Neural cell (in vitro differentiated cells): ENCODE data around the gene PBXIP1. TPM values are rescaled to one million over a fixed set of nuclear protein-coding genes. Genes with fewer than 3 reads are reported as not detected.
"Not testable (repeated sequence)": the region's sequence is repeated elsewhere in the genome, so short reads cannot be mapped to it uniquely, and the experiment has no call there.

Source experiments
- H2AFZ ChIP-seq: fragments of 200-600, 300-800 bp; sonication (generic), shearing (Covaris generic); 2 replicates; pipeline ENCODE4 v1.6.0; 2014; ENCODE audit warnings: low read depth, mild to moderate bottlenecking, antibody characterized with exemption, low read length, moderate library complexity
- H3F3A ChIP-seq: fragments of 200-600 bp; shearing (Covaris generic); 2 replicates; pipeline ENCODE4 v1.6.1; 2016; ENCODE audit warnings: mild to moderate bottlenecking, moderate library complexity, mixed read lengths, antibody characterized with exemption, low read length; ENCODE audit not compliant: insufficient read depth, poor library complexity, severe bottlenecking
- H3K27ac ChIP-seq: fragments of 200-600, 300-800 bp; sonication (generic), shearing (Covaris generic); 2 replicates; pipeline ENCODE4 v1.5.1; 2014; ENCODE audit warnings: mild to moderate bottlenecking, low read length, moderate library complexity
- H3K27me3 ChIP-seq: fragments of 300-800, 200-600 bp; sonication (generic), shearing (Covaris generic); 2 replicates; pipeline ENCODE4 v1.6.0; 2014; ENCODE audit warnings: mild to moderate bottlenecking, low read depth, low read length, moderate library complexity; ENCODE audit not compliant: insufficient read depth
- H3K36me3 ChIP-seq: fragments of 300-800, 200-600 bp; sonication (generic), shearing (Covaris generic); 2 replicates; pipeline ENCODE4 v1.5.1; 2014; ENCODE audit warnings: mild to moderate bottlenecking, antibody characterized with exemption, low read length, moderate library complexity; ENCODE audit not compliant: insufficient read depth
- H3K4me2 ChIP-seq: fragments of 300-800, 200-600 bp; sonication (generic), shearing (Covaris generic); 2 replicates; pipeline ENCODE4 v1.6.0; 2014; ENCODE audit warnings: mild to moderate bottlenecking, low read length
- H3K4me3 ChIP-seq: fragments of 300-800, 200-600 bp; sonication (generic), shearing (Covaris generic); 2 replicates; pipeline ENCODE4 v1.5.1; 2014; ENCODE audit warnings: mild to moderate bottlenecking, low read length, moderate library complexity
- H3K79me2 ChIP-seq: fragments of 200-600 bp; shearing (Covaris generic); replicated peaks from 2 replicates; pipeline ENCODE4 v1.6.0; 2014; ENCODE audit warnings: mild to moderate bottlenecking, low read length, moderate library complexity; ENCODE audit not compliant: insufficient read depth
- H3K9ac ChIP-seq: fragments of 300-800, 200-600 bp; sonication (generic), shearing (Covaris generic); 2 replicates; pipeline ENCODE4 v1.6.1; 2016; ENCODE audit warnings: mild to moderate bottlenecking, low read length, mixed read lengths
- H3K9me2 ChIP-seq: fragments of 200-600 bp; shearing (Covaris generic); 2 replicates; pipeline ENCODE4 v1.6.1; 2016; ENCODE audit warnings: mild to moderate bottlenecking, low read length, mixed read lengths; ENCODE audit not compliant: insufficient read depth
- H3K9me3 ChIP-seq: fragments of 200-600, 300-800 bp; sonication (generic), shearing (Covaris generic); 2 replicates; pipeline ENCODE4 v1.6.1; 2016; ENCODE audit warnings: mild to moderate bottlenecking, mixed run types, low read length, moderate library complexity, mixed read lengths
- H4K20me1 ChIP-seq: fragments of 200-600 bp; shearing (Covaris generic); 2 replicates; pipeline ENCODE4 v1.6.1; 2016; ENCODE audit warnings: mild to moderate bottlenecking, mixed run types; ENCODE audit not compliant: insufficient read depth
- EP300 ChIP-seq: fragments of 450-650 bp; conservative IDR thresholded peaks from 2 replicates; pipeline ENCODE4 v1.6.1; 2014; ENCODE audit warnings: antibody characterized with exemption, mild to moderate bottlenecking, moderate library complexity; ENCODE audit not compliant: poor library complexity, severe bottlenecking
- EZH2 ChIP-seq: fragments of 200-600, 300-800 bp; shearing (Covaris generic), sonication (generic); IDR thresholded peaks from 2 replicates; pipeline ENCODE4 v1.6.1; 2014; ENCODE audit warnings: antibody characterized with exemption, low read length, borderline replicate concordance, mild to moderate bottlenecking; ENCODE audit not compliant: insufficient read depth, poor library complexity, severe bottlenecking
- MXI1 ChIP-seq: fragments of 450-650 bp; conservative IDR thresholded peaks from 2 replicates; pipeline ENCODE4 v1.6.1; 2014; ENCODE audit warnings: antibody characterized with exemption, mild to moderate bottlenecking; ENCODE audit not compliant: poor library complexity, severe bottlenecking
- POLR2AphosphoS5 ChIP-seq: IDR thresholded peaks from 2 replicates; pipeline ENCODE4 v1.6.1; 2012
- RAD21 ChIP-seq: fragments of 450-650 bp; conservative IDR thresholded peaks from 2 replicates; pipeline ENCODE4 v1.6.1; 2014; ENCODE audit warnings: antibody characterized with exemption, mild to moderate bottlenecking, moderate library complexity
- REST ChIP-seq: IDR thresholded peaks from 2 replicates; pipeline ENCODE4 v1.6.1; 2012; ENCODE audit warnings: borderline replicate concordance
- SMC3 ChIP-seq: fragments of 450-650 bp; conservative IDR thresholded peaks from 2 replicates; pipeline ENCODE4 v1.6.1; 2014; ENCODE audit warnings: antibody characterized with exemption, mild to moderate bottlenecking, moderate library complexity; ENCODE audit not compliant: poor library complexity
- TAF1 ChIP-seq: IDR thresholded peaks from 2 replicates; pipeline ENCODE4 v1.6.1; 2012; ENCODE audit warnings: low read depth
- polyA plus RNA-seq: library from polyadenylated mRNA; depleted of rRNA; stranded (reverse); fragments of >200 nt; gene quantifications from 2 replicates; pipeline ENCODE4 v1.2.3, GENCODE V29; 2014
- TF ChIP-seq, protein P1 (sequence below): fragments of 450-650 bp; IDR thresholded peaks from 2 replicates; pipeline ENCODE4 v1.5.1; 2014; ENCODE audit warnings: antibody characterized with exemption, mild to moderate bottlenecking, moderate library complexity; ENCODE audit not compliant: poor library complexity, severe bottlenecking

Gene PBXIP1
- polyA plus RNA-seq, 1 donor from 2014 or later = 5.4 TPM

DNA sequence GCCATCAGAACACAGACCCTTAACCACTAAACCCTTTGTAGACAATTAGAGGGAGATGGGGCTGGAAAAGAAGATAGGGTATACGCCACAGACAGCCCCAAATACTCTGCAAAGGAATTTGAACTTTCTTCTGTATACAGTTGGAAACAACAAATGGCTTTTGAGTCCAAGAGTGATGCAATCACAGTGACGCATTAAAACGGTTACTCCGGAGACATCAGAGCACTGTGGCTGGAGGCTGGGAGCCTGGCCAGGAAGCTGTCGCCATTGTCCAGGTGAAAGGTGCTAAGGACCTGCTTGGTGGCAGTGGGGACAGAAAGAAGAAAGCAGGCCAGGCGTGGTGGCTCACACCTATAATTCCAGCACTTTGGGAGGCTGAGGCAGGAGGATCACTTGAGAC, 31.4 kb upstream of the PBXIP1 start:
- Histone ChIP-seq H3K9me3 (no peaks in the 10 kb centered on the region), H2AFZ (no peak overlapping the region), H3K9me2 (no peaks in the 10 kb centered on the region), H3K27ac (no peak overlapping the region), H3K4me2 (no peak overlapping the region), H3K79me2 (peaks cover 17% of the 10 kb centered on the region), H3K36me3 (no peaks in the 10 kb centered on the region), H3K9ac (no peak overlapping the region), H3K4me3 (no peak overlapping the region), H3F3A (no peaks in the 10 kb centered on the region), H3K27me3 (no peaks in the 10 kb centered on the region), H4K20me1 (no peaks in the 10 kb centered on the region)
- no peak for TF ChIP-seq MXI1
- no peak for TF ChIP-seq SMC3
- no peak for TF ChIP-seq POLR2AphosphoS5
- TF ChIP-seq REST = no peak
- no peak for TF ChIP-seq RAD21
- TF ChIP-seq EZH2 = no peak
- no peak for TF ChIP-seq EP300
- TF ChIP-seq, protein P1, sequence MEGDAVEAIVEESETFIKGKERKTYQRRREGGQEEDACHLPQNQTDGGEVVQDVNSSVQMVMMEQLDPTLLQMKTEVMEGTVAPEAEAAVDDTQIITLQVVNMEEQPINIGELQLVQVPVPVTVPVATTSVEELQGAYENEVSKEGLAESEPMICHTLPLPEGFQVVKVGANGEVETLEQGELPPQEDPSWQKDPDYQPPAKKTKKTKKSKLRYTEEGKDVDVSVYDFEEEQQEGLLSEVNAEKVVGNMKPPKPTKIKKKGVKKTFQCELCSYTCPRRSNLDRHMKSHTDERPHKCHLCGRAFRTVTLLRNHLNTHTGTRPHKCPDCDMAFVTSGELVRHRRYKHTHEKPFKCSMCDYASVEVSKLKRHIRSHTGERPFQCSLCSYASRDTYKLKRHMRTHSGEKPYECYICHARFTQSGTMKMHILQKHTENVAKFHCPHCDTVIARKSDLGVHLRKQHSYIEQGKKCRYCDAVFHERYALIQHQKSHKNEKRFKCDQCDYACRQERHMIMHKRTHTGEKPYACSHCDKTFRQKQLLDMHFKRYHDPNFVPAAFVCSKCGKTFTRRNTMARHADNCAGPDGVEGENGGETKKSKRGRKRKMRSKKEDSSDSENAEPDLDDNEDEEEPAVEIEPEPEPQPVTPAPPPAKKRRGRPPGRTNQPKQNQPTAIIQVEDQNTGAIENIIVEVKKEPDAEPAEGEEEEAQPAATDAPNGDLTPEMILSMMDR = no peak
- no peak for TF ChIP-seq TAF1

- H3K9me2 ChIP-seq, H4K20me1 ChIP-seq, H3F3A ChIP-seq, H3K36me3 ChIP-seq, H3K9me3 ChIP-seq, H3K9ac ChIP-seq, H3K4me2 ChIP-seq, H3K4me3 ChIP-seq, H3K27ac ChIP-seq, H2AFZ ChIP-seq, H3K27me3 ChIP-seq: not testable (repeated sequence)
- peaks cover 17% of the 10 kb centered on the region for H3K79me2 ChIP-seq
Observed at GRCh38 chr1:154986736-154987135, 30.8 kb upstream of the PBXIP1 start.
